Activated T-cell treated with anti-CD3 and anti-CD28 coated beads, Interleukin-2, amount 50 U/mL, for 4 hours (primary cell): ENCODE data around the gene C6orf62. TPM values are rescaled to one million over a fixed set of nuclear protein-coding genes. Genes with fewer than 3 reads are reported as not detected.
"Not testable (repeated sequence)": the region's sequence is repeated elsewhere in the genome, so short reads cannot be mapped to it uniquely, and the experiment has no call there.

Experiments used
- ATAC-seq, 2 donors: fragments of 200-7000 bp; cut with Tn5 transposase; one replicate each; pipeline ENCODE4 v1.10.0; 2021
- DNase-seq: peaks from one replicate; pipeline ENCODE4 v3.0.0-alpha.2; 2020
- H3K27me3 Mint-ChIP-seq: one replicate; pipeline ENCODE4 v1.8.0; 2021; ENCODE audit warnings: low read depth, mixed read lengths
- H3K36me3 Mint-ChIP-seq: one replicate; pipeline ENCODE4 v1.8.0; 2022; ENCODE audit warnings: mixed read lengths; ENCODE audit not compliant: insufficient read depth
- H3K4me1 Mint-ChIP-seq: one replicate; pipeline ENCODE4 v1.8.0; 2021; ENCODE audit warnings: low read depth, mixed read lengths
- H3K4me3 Mint-ChIP-seq: one replicate; pipeline ENCODE4 v1.8.0; 2021; ENCODE audit warnings: mild to moderate bottlenecking, moderate library complexity, mixed read lengths
- H3K9me3 Mint-ChIP-seq: one replicate; pipeline ENCODE4 v1.8.0; 2021; ENCODE audit warnings: mixed read lengths
- total RNA-seq, 3 donors: library from RNA; stranded (reverse); gene quantifications; one replicate each; pipeline ENCODE4 v1.2.1, GENCODE V29; 2021

Gene C6orf62
- total RNA-seq, 3 donors from 2014 or later: 67.0 to 83.8 (median 78.4) TPM

DNA sequence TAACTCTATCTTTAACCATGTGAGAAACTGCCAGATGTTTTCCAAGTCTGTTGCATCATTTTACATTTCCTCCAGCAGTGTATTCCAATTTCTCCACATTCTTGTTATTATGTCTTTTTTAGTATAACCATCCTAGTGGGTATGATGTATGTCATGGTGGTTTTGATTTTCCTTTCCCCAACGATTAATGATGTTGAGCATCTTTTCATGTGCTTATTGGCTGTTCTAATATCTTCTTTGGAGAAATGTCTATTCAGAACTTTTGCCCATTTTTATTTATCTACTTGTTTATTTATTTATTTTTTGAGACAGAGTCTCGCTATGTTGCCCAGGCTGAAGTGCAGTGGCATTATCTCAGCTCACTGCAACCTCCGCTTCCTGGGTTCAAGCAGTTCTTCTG is 4.3 kb upstream of the C6orf62 start:
- Mint-ChIP-seq H3K4me1 (peaks cover 12% of the 10 kb centered on the region), H3K4me3 (no peak overlapping the region), H3K36me3 (peaks cover 7% of the 10 kb centered on the region), H3K27me3 (peaks cover 9% of the 10 kb centered on the region), H3K9me3 (no peaks in the 10 kb centered on the region)
- ATAC-seq: no peak
- DNase-seq: no peak

DNA sequence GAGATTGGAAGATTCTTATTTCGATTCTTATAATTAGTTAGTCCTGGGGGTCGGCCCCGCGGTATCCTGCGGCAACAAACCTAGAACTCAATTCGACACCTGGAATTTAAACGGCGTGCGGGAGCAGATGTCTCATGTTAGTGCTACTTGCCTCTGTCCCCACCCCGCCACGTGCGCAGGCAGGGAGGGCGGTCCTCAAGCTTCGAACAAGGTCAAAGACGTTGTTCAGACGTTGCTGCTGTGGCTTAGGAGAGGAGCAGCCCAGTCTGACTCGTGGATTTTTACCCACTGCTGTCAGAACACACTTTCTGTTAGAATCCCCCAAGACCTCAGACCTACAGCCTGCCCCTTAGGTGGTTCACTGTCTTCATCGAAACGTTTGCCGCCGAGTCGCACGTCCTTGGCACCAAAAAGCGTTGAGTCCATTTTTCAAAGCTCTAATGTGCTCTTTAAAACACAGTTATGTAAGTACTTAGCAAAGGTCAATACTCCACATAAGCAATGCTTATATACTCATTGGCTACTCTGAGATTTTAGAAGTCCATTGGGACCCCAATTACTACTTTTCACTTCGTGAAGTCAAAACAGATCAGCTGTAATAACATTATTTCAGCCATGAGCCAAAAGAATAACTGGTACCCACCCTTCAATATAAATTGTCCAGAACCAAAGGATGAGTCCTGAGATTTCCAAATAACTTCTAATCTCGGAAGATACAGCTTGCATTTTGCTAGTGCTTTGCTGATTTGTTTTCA is 2.7 kb upstream of the C6orf62 start:
- H3K4me1 Mint-ChIP-seq: peaks cover 27% of the 10 kb centered on the region
- no peaks in the 10 kb centered on the region for H3K9me3 Mint-ChIP-seq
- DNase-seq (no peak), ATAC-seq (peak; percentile 57 to 59)
- peak overlapping the region; percentile 100 for H3K4me3 Mint-ChIP-seq
- H3K36me3 Mint-ChIP-seq: peaks cover 17% of the 10 kb centered on the region
- no peaks in the 10 kb centered on the region for H3K27me3 Mint-ChIP-seq

DNA sequence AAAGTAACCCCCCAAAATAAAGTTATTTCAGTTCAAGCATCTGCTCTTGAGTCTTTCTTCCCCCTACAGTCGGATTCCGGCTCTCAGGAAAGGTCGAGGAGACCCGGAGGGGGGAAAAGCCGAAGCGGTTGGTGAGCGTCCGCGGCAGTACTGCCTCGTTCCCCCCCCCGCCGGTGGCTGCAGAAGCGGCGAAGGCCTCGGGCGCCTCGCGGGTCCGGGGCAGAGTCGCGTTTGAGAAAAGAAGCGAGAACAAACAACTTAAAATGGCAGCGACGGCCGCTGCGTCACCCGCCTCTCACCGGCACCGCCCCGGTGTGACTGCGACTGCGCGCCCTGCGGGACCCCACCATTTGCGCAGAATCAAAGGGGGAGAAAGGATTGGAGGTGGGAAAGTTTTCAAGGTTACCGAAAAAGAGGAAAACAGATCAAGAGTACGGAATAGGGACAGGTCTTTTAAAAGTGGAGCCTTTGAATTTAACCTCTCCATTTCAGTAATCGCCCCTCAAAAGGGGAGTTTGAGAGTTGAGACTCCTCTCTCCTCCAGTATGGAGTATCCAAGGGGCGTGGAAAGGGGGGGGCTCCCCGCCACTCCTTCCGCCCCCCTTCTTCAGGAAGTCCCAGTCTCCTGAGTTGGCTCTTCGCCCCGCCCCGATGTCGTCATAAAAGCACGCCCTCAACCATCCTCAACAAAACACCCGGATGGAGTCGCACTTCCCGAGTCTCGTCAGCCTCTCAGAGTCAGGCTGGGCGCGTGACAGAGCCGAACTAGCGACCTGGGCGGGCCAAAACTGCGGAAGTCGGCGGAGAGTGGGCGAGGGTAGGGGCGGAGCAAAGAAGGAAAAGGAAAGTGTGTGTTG is 1.9 kb upstream of the C6orf62 start:
- DNase-seq: peak; percentile 100
- peaks cover 35% of the 10 kb centered on the region for H3K4me1 Mint-ChIP-seq
- H3K9me3 Mint-ChIP-seq: no peaks in the 10 kb centered on the region

DNA sequence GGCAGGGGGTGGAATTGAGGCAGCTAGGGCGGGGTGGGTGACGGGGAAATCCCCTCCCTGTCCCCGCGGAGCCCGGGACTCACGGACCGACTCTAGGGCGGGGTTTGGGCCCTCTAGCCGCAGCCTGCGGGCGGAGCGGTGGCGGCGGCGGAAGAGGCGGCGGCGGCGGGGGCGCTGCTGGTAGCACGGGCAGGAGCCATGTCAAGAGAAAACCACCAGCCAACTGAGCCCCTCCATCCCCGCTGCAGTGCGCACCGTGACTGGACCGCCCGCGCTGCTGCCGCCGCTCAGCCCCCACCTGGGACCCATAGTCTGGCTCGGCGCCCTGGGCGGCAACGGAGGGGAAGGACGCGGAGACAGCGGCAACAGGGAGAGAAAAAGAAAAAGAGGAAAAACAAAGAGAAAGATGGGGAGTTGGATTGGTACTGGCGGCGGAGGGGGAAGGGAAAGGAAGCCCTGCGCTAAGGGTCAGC is 1.2 kb upstream of the C6orf62 start:
- peaks cover 31% of the 10 kb centered on the region for H3K36me3 Mint-ChIP-seq
- ATAC-seq: peak; percentile 23 to 31
- H3K4me1 Mint-ChIP-seq: peaks cover 41% of the 10 kb centered on the region

More for the DNA sequence above, 1.9 kb upstream of the C6orf62 start:
- peak; percentile 84 to 86 for ATAC-seq
- peak overlapping the region; percentile 100 for H3K4me3 Mint-ChIP-seq
- H3K36me3 Mint-ChIP-seq: peaks cover 24% of the 10 kb centered on the region
- no peaks in the 10 kb centered on the region for H3K27me3 Mint-ChIP-seq

DNA sequence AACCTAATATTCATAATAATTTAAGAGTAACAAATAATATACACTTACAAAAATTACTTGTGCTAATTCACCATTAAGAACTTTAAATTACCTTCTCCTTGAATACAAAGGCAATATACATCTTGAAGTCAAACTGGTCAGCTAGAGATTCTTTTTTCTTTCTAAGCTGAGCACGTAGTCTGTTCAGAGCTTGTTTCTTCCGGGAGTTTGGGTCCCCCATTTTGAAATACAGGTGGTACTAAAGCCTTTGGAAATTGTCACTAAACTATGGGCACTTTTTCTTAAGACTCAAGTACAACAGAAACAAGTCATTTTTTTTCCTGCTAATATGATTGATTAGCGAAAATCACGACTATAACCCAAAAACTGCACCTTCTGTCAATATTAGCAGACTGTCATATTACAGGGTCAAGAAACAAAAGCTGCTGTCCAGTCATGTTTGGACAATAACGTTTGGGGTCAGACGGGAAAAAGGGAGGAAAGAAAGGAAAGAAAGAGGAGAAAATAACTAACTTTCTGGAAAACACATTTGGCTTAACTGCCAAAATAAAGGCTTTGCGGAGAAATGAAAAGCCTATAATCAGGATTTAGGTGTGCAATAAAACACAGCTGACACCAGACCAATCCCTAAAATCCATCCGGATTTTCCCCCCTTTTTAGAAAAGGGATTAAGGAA is 367 bp downstream of the C6orf62 start:
- ATAC-seq: no peak
- peaks cover 43% of the 10 kb centered on the region for H3K36me3 Mint-ChIP-seq
- peaks cover 57% of the 10 kb centered on the region for H3K4me1 Mint-ChIP-seq

More for the DNA sequence above, 1.2 kb upstream of the C6orf62 start:
- H3K4me3 Mint-ChIP-seq: peak overlapping the region; percentile 100
- peak; percentile 79 for DNase-seq
- no peaks in the 10 kb centered on the region for H3K9me3 Mint-ChIP-seq
- no peaks in the 10 kb centered on the region for H3K27me3 Mint-ChIP-seq

DNA sequence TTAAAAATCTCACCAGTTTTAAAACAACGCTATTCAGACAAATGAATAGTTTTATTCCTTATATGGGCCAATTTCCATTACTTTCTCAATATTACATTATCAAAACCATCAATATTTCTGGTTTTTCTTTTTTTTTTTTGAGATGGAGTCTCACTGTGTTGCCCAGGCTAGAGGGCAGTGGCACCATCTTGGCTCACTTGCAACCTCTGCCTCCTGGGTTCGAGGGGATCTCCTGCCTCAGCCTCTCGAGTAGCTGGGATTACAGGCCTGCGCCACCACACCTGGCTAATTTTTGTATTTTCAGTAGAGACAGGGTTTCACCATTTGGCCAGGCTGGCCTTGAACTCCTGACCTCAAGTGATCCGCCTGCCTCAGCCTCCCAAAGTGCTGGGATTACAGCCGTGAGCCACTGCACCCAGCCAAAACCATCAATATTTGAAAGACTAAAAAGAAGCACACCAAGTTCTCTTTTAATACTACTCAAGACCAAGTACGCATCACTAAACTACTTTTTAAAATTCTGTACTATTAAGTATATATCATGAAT is 2.3 kb downstream of the C6orf62 start:
- Mint-ChIP-seq H3K36me3 (peaks cover 55% of the 10 kb centered on the region), H3K4me1 (peaks cover 66% of the 10 kb centered on the region), H3K4me3 (peak overlapping the region; percentile 100)
- not testable (repeated sequence) for H3K9me3 Mint-ChIP-seq, H3K27me3 Mint-ChIP-seq, ATAC-seq, DNase-seq

More for the DNA sequence above, 367 bp downstream of the C6orf62 start:
- no peaks in the 10 kb centered on the region for H3K9me3 Mint-ChIP-seq
- no peaks in the 10 kb centered on the region for H3K27me3 Mint-ChIP-seq
- peak overlapping the region; percentile 100 for H3K4me3 Mint-ChIP-seq
- no peak for DNase-seq

DNA sequence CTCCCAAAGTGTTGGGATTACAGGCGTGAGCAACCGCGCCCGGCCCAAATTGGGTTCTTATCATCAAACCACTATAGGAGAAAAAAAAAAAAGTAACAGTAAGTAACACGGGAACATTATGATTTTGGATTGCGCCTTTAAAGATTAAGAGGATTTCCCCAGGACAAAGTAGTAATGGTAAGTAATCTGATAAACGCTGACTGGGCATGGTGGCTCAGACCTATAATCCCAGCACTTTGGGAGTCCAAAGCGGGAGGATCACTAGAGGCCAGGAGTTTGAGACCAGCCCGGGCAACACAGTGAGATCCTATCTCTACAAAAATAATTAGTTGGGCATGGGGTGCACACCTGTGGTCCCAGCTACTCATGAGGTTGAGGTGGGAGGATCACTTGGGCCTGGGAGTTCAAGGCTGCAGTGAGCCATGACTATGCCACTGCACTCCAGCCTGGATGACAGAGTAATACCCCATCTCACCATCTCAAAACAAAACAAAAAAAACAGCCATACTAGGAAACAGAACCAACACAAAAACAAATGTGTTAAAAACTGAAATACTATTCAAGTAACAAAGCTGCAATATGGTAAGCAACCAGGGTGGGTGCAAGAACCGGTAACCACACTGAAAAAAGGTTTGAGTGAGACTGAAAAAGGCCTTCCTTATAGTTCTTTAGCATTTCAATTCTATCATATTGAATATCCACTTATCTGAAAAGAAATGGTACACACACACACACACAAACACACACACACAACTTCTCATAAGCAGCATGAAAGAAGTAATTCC is 8.2 kb downstream of the C6orf62 start:
- Mint-ChIP-seq H3K36me3 (peaks cover 62% of the 10 kb centered on the region), H3K27me3 (no peaks in the 10 kb centered on the region), H3K4me1 (peaks cover 54% of the 10 kb centered on the region), H3K9me3 (no peaks in the 10 kb centered on the region), H3K4me3 (no peak overlapping the region)
- no peak for DNase-seq
- ATAC-seq: peak in 1 of 2 donors; percentile 38

DNA sequence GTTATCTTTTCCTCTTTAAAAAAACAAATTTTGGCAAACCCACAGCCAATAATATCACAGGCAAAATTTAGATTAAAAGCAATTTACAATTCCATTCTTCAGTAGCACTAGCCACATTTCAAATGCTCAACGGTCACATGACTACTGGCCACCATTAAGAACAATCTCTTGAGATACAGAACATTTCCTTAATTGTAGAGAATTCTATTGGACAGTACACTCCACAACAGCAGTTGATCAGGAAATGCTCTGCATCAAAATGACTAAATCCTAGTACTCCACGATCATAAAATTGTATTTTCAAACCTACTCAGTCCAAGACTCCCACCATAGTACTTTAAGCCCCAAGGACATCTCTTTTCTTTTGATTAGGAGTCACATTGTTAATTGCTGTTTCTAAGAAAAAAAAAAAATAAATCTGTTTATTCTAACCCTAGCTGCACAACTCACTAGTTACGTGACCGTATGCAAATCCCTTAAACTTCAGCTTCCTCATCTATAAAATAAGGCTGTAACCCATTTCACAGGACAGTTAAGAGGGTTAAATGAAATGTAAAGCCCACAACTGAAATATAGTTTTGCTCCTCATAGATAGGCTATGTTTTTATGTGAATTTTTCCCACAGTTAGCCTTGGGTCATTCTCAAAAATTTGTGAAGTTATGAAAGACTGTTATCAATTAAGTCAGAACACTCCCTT is 9.8 kb downstream of the C6orf62 start:
- DNase-seq: no peak
- H3K36me3 Mint-ChIP-seq: peaks cover 55% of the 10 kb centered on the region
- no peak overlapping the region for H3K4me3 Mint-ChIP-seq
- peaks cover 41% of the 10 kb centered on the region for H3K4me1 Mint-ChIP-seq
- no peaks in the 10 kb centered on the region for H3K27me3 Mint-ChIP-seq
- no peak for ATAC-seq
- H3K9me3 Mint-ChIP-seq: no peaks in the 10 kb centered on the region

DNA sequence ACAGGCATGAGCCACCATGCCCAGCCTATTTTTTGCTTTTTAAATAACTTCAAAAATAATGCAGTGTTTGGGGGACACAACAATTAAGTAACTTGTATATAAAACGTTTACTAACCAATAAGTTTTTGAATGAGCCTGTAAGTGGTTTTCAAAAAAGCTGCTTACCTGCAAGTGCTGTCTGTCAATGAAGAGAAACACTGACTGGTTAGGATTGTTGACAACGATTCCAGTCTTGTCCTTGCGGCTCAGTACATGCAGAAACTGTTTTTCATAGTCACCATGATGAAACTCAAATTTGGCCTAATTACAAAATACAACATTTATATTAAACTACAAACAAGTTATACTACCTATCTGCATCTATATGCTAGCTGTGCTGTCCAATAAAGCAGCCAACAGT is 10.3 kb downstream of the C6orf62 start:
- Mint-ChIP-seq H3K4me3 (no peak overlapping the region), H3K27me3 (no peaks in the 10 kb centered on the region), H3K36me3 (peaks cover 56% of the 10 kb centered on the region), H3K4me1 (peaks cover 39% of the 10 kb centered on the region), H3K9me3 (no peaks in the 10 kb centered on the region)
- DNase-seq (no peak), ATAC-seq (no peak)

DNA sequence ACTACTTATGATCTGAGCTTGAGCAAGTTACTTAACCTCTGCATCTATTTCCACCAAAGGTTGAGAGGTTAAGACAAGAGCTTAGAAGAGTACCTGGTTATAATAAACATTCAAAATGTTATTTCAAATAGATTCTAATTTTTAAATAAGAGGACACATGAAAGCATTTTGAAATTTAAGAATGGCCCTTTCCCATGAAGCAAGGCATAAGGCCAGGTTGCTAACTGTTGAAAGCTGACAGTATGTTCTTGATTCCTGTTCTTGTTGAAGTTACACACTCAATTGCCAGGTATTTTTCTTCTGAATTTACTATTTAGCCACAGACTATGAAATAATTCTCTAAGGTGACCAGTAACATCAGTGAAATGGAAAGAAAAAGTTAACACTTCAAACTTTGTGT is 14.5 kb downstream of the C6orf62 start:
- Mint-ChIP-seq H3K4me1 (peaks cover 36% of the 10 kb centered on the region), H3K9me3 (no peaks in the 10 kb centered on the region), H3K27me3 (no peaks in the 10 kb centered on the region), H3K4me3 (no peak overlapping the region), H3K36me3 (peaks cover 45% of the 10 kb centered on the region)
- ATAC-seq (no peak), DNase-seq (no peak)

DNA sequence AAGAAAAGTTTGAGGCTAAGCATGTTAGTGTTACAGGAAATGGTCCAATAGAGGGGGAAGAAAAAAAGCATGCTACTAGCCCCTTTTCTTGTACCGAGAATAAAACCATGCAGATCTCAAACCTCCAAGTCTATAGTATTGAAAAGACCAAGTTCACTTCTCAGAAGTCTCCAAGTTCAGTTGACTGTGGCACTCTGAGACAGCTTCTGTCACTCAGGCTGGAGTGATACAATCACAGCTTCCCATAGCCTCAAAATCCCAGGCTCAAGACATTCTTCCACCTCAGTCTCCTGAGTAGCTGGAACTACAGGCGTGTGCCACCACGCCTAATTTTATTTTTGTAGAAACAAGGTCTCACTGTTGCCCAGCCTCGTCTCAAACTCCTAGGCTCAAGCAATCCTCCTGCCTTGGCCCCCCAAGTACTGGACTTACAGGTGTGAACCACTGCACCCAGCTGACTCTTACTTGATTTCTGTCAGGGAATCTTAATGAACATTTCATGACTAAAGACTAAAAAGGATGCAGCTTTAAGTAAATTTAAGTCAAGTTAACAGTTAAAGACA is 16.2 kb downstream of the C6orf62 start:
- peaks cover 38% of the 10 kb centered on the region for H3K36me3 Mint-ChIP-seq
- ATAC-seq: no peak
- DNase-seq: no peak
- no peaks in the 10 kb centered on the region for H3K9me3 Mint-ChIP-seq
- no peak overlapping the region for H3K4me3 Mint-ChIP-seq
- H3K4me1 Mint-ChIP-seq: peaks cover 40% of the 10 kb centered on the region
- no peaks in the 10 kb centered on the region for H3K27me3 Mint-ChIP-seq

DNA sequence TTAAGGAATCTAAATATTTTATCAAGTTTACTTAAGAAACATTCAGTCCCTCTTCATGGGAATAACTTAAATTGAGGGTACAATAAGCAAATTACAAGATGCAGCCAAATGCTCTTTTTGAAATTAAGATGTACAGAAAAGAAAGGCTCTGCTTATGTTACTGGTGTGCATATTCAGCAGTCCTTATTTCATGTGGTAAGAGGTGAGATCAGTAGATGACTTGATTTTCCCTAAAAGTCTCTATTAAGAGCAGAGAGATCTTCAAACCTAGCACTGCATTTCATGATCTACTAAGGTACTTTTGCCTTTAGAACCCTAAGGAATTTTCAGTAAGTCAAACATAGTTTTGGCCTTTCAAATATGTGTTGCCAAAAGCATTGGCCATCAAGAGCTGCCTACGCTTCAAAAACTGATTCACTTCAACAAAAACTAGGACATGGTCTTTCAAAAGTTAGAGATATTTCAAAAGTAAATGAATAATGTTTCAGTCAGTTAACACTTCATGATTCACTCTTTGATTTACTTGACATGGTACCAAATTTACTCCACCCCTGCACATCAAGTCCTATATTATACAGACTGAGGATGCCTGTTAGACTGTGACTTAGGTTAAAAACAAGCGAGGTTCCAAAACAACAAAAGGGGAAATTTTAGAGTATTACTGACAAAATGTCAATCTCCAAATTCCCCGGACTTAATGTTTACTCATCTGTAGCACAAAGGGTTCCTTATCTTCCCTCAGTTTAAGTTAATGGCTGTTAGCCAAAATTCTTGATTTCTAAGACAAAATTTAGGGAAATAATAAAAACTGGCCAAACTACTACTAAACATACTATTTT is 19.2 kb downstream of the C6orf62 start:
- Mint-ChIP-seq H3K36me3 (peaks cover 18% of the 10 kb centered on the region), H3K9me3 (no peaks in the 10 kb centered on the region), H3K27me3 (no peaks in the 10 kb centered on the region), H3K4me3 (no peak overlapping the region), H3K4me1 (peaks cover 42% of the 10 kb centered on the region)
- no peak for DNase-seq
- peak; percentile 75 to 82 for ATAC-seq
